ENCODE results near the gene TIMM22. TPM values are rescaled to one million over a fixed set of nuclear protein-coding genes. Genes with fewer than 3 reads are reported as not detected.

The TIMM22 gene
- total and polyA plus RNA-seq, 2 of the 13 experiments (the other 11 are each of a cell fraction or from before 2014, with no cell fraction given): 6.2 to 15.5 TPM

- H3K79me2 ChIP-seq (ENCODE audit: insufficient read depth, low read length): peaks cover 50% of the 10 kb centered on the region
These were observed 19.8 kb upstream of the TIMM22 start for GRCh38 chr17:977166-977565.

More at GRCh38 chr17:977166-977565, 19.8 kb upstream of the TIMM22 start:
- no TSS peak for BruUV-seq (replicated peaks)
- Histone ChIP-seq H2AFZ (ENCODE audit: low read length) (no peak overlapping the region), H3K9ac (ENCODE audit: insufficient read depth, low read depth, low read length) (no peak overlapping the region), H3K4me2 (ENCODE audit: low read depth, low read length) (peak overlapping the region; percentile 86), H3K9me3 (ENCODE audit: low read length) (no peaks in the 10 kb centered on the region), H4K20me1 (ENCODE audit: insufficient read depth, low read length) (no peaks in the 10 kb centered on the region), H3K4me3 (replicated peaks in 1 of 3; ENCODE audit: insufficient read depth in 1 of 3, low read depth in 2 of 3, low read length in 3 of 3) (peak overlapping the region in 1 of 3 experiments; percentile 81; a peak in 2 of 6 replicates), H3K4me1 (ENCODE audit: insufficient read depth, low read length) (peaks cover 47% of the 10 kb centered on the region), H3K27me3 (ENCODE audit: control insufficient read depth in 1 of 2, insufficient read depth in 2 of 2, low read length in 2 of 2) (no peaks in the 10 kb centered on the region), H3K27ac (ENCODE audit: extremely low read length, insufficient read depth, low read length) (no peak overlapping the region), H3K36me3 (replicated peaks in 1 of 2; ENCODE audit: control insufficient read depth in 1 of 2, insufficient read depth in 2 of 2, low read length in 2 of 2) (no peaks in the 10 kb centered on the region)
- intact Hi-C loops (cut with micrococcal nuclease; ENCODE audit: unreplicated experiment) (loop anchor here (5.0 kb wide), 1 partner anchor 40 kb away; no protein-coding TSS in a partner anchor), in situ Hi-C loops (cut with HindIII; ENCODE audit: extremely low pct_ligation_motif_present, low pct_unique_long_range_greater_than_20kb) (no loop called here)
- POLR2A ChIA-PET: no interaction called here
- CTCF ChIA-PET (ENCODE audit: low intra/inter-chr PET ratio, low total read pairs): no interaction called here
- TF ChIP-seq RAD21 (CRISPR knock-in tag; IDR thresholded peaks at IDR 0.05) (no peak), ZBTB14 (CRISPR knock-in tag; IDR thresholded peaks at IDR 0.05) (no peak), CCAR2 (optimal IDR thresholded peaks at IDR 0.05; ENCODE audit: low read depth, low read length) (no peak), REL (CRISPR knock-in tag; conservative IDR thresholded peaks at IDR 0.05) (no peak), DNMT1 (CRISPR knock-in tag; IDR thresholded peaks at IDR 0.05) (no peak), CENPBD1 (CRISPR knock-in tag; IDR thresholded peaks at IDR 0.05; ENCODE audit: borderline replicate concordance, low read depth) (no peak), MAZ (IDR thresholded peaks at IDR 0.05; ENCODE audit: borderline replicate concordance, low read depth, low read length) (no peak), MAZ (CRISPR knock-in tag; IDR thresholded peaks at IDR 0.05; ENCODE audit: low read depth) (no peak), HMGA1 (CRISPR knock-in tag; conservative IDR thresholded peaks at IDR 0.05) (no peak), ZBTB1 (CRISPR knock-in tag; IDR thresholded peaks at IDR 0.05; ENCODE audit: borderline replicate concordance) (no peak), KAT8 (CRISPR knock-in tag; IDR thresholded peaks at IDR 0.05) (no peak)
- TF ChIP-seq, protein P1, sequence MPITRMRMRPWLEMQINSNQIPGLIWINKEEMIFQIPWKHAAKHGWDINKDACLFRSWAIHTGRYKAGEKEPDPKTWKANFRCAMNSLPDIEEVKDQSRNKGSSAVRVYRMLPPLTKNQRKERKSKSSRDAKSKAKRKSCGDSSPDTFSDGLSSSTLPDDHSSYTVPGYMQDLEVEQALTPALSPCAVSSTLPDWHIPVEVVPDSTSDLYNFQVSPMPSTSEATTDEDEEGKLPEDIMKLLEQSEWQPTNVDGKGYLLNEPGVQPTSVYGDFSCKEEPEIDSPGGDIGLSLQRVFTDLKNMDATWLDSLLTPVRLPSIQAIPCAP (CRISPR knock-in tag; IDR thresholded peaks at IDR 0.05; ENCODE audit: low read depth): no peak
- TF ChIP-seq, protein P2, sequence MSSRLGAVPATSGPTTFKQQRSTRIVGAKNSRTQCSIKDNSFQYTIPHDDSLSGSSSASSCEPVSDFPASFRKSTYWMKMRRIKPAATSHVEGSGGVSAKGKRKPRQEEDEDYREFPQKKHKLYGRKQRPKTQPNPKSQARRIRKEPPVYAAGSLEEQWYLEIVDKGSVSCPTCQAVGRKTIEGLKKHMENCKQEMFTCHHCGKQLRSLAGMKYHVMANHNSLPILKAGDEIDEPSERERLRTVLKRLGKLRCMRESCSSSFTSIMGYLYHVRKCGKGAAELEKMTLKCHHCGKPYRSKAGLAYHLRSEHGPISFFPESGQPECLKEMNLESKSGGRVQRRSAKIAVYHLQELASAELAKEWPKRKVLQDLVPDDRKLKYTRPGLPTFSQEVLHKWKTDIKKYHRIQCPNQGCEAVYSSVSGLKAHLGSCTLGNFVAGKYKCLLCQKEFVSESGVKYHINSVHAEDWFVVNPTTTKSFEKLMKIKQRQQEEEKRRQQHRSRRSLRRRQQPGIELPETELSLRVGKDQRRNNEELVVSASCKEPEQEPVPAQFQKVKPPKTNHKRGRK (CRISPR knock-in tag; IDR thresholded peaks at IDR 0.05): no peak
- FAIRE-seq (peak; percentile 18), DNase-seq (ENCODE audit: low spot score) (no peak), ATAC-seq (no peak)
- 91% methylated on average over 6 of the region's 6 CpGs for WGBS (ENCODE audit: low lambda C conversion rate)
